Measurements from ENCODE around the gene TRMT1.
"Not testable (repeated sequence)": the region's sequence is repeated elsewhere in the genome, so short reads cannot be mapped to it uniquely, and the experiment has no call there.

TRMT1 gene

GRCh38 chr19:13116282-13117175, at the start of gene TRMT1:
TSS of gene TRMT1 (minus strand) at chr19:13116740. CDS start at chr19:13116399, 341 bp downstream.
- peak in 1 of 2 donors; percentile 87 for DNase-seq

DNA sequence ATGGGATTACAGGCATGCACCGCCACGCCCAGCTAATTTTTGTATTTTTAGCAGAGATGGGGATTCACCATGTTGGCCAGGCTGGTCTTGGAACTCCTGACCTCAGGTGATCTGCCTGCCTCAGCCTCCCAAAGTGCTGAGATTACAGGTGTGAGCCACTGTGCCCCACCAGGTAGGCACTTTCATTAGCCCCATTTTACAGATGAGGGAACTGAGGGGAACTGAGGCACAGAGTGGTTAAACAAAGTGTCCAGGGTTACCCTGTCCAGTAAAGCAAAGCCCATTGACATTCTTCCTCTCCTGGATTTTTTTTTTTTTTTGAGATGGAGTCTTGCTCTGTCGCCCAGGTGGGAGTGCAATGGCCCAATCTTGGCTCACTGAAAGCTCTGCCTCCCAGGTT, 49.6 kb upstream of the TRMT1 start:
- not testable (repeated sequence) for DNase-seq

- DNase-seq, result no peak
These were observed 48.8 kb upstream of the TRMT1 start for GRCh38 chr19:13165162-13165997.

GRCh38 chr19:13164343-13165161, 48.0 kb upstream of the TRMT1 start:
- no peak for DNase-seq

- DNase-seq, result no peak
These were observed 47.2 kb upstream of the TRMT1 start for GRCh38 chr19:13163609-13164342.

DNA sequence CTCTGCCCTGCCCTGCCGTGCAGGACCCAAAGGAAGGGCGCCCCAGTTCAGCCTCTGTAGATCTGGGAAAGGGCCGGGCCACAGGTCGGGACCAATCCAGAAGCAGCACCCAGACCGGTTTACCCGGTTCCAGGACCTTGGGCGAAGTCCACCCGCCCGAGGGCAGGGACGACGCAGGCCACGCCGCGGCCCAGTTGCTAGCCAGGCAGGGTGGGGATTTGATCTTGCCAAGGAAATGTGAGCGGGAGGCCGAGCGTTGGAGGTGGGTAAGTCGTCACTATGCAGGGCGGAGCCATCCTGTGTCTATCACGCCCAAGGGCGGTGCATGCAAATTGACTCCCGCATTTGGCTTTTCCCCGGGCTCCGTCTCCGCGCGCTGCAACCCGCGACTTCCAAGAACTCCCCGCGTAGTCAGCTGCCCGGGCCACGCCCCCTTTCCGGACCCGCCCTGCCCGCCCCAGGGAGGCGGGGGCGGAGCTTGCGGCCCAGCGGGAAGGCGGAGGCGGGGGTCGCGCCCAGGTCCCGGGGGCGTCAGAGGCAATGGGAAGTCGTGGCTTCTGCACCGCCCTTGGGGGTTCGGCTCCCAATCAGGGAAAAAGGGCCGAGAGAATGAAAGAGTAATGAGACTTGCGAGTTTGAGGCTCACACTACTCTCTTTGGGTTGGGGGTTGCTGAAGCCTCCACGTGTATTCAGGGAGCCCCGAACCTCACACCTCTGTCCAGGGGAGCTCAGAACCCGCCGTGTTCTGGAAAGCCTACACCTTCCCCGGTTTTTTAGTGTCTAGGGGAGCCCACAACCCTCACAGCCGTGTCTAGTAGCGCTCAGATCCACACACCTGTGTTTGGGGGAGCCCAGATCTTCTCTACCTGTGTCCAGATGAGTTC, 46.4 kb upstream of the TRMT1 start:
- DNase-seq, result peak; percentile 82 to 85

DNA sequence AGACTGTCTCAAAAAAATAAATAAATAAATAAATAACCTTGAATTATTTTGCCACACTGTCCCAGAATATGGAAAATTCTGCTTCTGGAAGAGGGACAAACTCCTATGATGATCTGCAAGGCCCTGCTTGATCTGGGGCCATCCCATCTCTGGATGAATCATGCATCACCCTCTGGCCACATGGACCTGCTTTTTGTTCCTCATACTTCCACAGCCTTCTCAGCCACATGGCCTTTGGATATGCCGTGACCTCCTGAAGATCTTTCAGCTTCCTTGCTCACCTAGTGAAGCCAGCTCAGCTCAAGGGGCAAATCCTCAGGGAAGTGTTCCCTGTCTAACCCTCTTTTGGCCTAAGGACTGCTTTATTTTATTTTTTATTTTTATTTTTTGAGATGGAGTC, 44.0 kb upstream of the TRMT1 start:
- no peak for DNase-seq

DNA sequence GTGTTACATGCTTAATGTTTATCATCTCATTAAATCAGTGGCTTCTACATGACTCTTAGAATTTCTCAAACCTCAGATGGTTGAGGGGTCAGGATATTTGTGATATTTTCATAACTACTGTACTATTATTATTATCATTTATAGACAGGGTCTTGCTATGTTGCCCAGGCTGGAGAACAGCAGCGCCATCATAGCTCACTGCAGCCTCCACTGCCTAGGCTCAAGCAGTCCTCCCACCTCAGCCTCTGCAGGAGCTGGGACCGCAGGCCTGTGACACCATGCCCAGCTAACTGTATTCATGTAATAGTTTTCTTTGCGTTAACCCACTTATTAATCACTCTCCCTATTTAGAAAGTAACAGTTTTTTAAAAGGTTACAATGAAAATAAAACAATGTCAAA, 43.2 kb upstream of the TRMT1 start:
- DNase-seq, result no peak

DNA sequence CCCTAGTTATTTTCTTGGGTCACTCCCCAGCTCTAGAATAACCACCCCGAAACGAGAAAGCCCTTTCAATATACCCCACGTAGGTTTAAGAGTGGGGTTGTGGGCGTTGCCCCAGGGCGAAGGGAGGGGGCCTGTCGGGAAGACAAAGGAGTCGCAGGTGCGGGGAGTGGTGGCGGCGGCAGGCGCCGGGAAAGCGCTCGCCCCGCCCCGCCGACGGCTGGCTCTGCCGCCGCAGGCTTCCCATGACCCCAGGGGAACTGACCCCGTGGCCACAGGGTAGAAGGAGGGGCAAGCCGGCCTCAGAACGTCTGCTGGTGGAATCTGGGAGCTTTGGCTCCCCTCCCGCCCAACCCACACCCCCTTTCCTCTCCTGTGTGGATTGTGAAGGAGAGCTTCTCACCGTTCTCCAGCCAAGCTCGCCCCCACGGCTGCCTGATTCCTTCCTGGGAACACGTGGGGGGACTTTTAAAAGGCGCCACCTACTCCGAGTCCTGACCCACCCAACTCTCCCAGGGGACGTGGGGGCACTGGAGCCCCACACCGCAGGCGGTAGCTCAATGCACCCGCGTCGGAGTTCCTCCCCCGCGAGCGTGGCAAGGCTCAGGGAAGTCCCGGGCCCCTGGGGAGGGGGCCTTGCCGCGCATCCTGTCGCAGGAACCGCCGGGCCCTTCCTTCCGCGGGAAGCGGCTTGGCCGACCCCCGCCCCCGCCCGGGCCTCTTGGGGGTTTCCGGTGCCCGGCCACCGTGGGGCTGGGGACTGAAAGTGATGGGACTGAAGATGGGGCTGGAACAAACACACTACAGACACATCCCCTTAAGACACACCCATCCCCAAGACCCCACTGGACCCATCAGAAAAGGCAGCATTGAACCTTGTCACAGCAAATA, 39.2 kb upstream of the TRMT1 start:
- no peak for DNase-seq

- DNase-seq, result no peak
These were observed 38.5 kb upstream of the TRMT1 start for GRCh38 chr19:13154911-13155471.

DNA sequence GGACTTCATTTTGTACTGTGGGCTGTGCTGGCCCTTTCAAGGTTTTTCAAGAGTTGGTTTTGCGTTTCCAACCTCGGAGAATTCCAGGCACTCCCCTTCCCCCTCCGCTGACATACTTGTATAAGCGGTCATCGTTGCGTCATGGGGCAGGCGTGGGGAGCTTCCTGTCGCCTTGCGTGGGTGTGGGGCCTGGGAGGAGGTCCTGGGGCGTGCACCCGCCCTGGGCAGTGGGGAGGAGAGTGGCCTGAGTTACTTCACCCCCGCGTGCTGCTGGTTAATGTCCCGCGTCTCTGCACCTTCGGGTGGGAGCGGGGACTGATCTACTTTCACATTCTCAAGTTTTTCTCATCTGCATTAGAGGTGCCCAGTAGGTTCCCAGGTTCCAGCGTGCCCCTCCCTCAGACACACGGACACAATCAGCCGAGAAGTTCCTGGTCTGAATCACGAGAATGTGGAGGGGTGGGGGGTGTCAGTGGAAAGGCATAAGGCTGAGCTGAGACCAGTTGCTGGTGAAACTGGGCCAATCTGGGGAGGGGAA, 37.8 kb upstream of the TRMT1 start:
- no peak for DNase-seq

DNA sequence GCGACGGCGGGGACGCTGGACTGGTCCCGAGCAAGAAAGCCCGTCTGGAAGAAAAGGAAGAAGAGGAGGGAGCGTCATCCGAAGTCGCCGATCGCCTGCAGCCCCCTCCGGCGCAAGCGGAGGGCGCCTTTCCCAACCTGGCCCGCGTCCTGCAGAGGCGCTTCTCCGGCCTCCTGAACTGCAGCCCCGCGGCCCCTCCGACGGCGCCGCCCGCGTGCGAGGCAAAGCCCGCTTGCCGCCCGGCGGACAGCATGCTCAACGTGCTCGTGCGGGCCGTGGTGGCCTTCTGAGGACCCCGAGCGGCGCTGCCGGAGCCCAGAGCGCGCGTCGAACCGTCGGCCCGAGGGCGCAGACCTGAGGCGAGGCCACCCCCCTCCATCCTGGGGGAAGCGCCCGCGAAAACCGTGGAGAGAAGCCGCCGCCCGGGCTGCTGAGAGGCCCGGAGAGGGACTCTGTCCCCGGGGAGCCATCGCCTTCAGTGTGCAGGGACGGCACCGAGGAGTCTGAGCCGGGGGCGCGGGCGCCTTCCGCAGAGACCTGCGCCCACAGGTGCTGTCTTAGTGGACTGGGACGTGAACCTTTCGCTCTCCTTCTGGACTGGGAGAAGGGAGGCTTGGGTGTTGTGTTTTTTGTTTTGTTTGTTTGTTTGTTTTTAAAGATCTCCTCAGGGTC, 37.2 kb upstream of the TRMT1 start:
- DNase-seq, result no peak

DNA sequence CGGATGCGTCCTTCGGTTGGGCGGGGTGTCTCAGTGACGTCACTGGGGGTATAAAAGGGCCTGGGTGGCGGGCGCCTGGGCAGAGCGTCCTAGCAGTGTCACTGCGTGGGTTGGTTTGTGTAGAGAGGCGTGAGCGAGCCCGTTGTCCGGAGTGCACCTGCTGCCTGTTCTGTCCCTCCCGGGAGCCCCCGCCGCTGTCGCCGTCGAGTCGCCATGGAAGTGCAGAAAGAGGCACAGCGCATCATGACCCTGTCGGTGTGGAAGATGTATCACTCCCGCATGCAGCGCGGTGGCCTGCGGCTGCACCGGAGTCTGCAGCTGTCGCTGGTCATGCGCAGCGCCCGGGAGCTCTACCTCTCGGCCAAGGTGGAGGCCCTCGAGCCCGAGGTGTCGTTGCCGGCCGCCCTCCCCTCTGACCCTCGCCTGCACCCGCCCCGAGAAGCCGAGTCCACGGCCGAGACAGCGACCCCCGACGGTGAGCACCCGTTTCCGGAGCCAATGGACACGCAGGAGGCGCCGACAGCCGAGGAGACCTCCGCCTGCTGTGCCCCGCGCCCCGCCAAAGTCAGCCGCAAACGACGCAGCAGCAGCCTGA, 36.5 kb upstream of the TRMT1 start:
- DNase-seq, result peak; percentile 91 to 93

GRCh38 chr19:13152356-13152973, 35.9 kb upstream of the TRMT1 start:
- no peak for DNase-seq

DNA sequence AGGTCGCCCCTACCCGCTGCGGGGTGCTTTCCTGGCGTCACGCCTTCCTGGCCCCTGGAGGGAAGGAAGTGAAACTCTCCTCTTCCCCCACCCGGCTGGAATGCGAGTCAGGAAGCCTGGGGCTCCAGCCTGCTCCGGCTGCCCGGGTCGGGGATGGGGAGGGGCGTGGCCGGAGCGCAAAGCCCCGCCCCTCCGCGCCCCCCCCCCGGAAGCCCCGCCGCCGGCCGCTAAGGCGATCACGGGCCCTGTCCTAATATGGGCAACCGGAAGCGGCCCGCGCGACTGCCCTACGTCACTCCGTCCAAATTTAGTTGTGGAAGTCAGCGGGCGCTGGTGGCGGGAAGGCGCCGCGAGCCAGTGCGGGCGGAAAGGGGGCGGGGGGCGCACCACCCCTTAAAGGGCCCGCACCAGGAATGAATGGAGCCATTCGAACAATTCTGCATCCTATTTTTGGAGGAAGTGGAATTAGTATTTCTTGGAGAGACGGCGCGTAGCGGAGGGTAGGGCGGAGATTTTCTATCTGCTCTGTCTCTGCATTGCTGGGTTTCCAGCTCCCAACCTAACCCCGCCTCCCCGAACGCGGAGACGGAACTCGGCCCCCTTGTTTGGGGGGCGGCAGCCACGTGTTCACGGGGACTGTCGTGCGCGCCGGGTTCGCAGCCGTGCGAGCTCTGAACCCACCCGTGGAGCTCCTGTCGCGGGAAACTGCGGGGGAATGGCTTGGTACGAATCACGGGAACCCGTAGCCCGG, 35.2 kb upstream of the TRMT1 start:
- peak; percentile 95 for DNase-seq

- no peak for DNase-seq
These were observed 34.5 kb upstream of the TRMT1 start for GRCh38 chr19:13150931-13151604.

Data from hippocampal formation (tissue), 2 donors.